Thyroid gland (tissue), 4 donors: ENCODE data around the gene UPP1.

Experiments used
- POLR2A ChIP-seq, 2 donors: fragments of 450-650 bp; IDR thresholded peaks; one replicate each; pipeline ENCODE4 v1.6.1; 2017; ENCODE audit warnings: antibody characterized with exemption in 2 of 2, mild to moderate bottlenecking in 2 of 2, moderate library complexity in 1 of 2
- TF ChIP-seq, protein P1 (sequence below), 6 experiments: fragments of 200-600 bp in 3 of 6; fragments of 450-650 bp in 3 of 6; sonication (generic) in 3 of 6; IDR thresholded peaks; one replicate each; pipeline ENCODE4 v1.5.1; 2016 to 2019; ENCODE audit warnings: antibody characterized with exemption in 6 of 6, mild to moderate bottlenecking in 2 of 6, inconsistent platforms in 1 of 6, moderate library complexity in 1 of 6

DNA sequence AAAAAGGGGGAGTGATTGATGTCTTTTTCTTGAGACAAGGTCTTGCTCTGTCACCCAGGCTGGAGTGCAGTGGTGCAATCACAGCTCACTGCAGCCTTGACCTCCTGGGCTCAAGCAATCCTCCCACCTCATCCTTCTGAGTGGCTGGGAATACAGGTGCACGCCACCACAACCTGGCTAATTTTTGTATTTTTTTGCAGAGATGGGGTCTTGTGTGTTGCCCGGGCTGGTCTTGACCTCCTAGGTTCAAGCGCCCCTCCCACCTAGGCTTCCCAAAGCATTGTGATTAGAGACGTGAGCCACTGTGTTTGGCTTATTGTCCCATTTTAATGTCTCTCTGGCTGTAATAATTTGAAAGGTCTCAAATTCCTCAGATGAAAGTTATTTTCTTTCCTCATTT is 21.8 kb downstream of the UPP1 start:
- TF ChIP-seq, protein P1, sequence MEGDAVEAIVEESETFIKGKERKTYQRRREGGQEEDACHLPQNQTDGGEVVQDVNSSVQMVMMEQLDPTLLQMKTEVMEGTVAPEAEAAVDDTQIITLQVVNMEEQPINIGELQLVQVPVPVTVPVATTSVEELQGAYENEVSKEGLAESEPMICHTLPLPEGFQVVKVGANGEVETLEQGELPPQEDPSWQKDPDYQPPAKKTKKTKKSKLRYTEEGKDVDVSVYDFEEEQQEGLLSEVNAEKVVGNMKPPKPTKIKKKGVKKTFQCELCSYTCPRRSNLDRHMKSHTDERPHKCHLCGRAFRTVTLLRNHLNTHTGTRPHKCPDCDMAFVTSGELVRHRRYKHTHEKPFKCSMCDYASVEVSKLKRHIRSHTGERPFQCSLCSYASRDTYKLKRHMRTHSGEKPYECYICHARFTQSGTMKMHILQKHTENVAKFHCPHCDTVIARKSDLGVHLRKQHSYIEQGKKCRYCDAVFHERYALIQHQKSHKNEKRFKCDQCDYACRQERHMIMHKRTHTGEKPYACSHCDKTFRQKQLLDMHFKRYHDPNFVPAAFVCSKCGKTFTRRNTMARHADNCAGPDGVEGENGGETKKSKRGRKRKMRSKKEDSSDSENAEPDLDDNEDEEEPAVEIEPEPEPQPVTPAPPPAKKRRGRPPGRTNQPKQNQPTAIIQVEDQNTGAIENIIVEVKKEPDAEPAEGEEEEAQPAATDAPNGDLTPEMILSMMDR (IDR thresholded peaks at IDR 0.05): no peak
- TF ChIP-seq POLR2A (IDR thresholded peaks at IDR 0.05): no peak
